DMS 273 (cell line): ENCODE measurements around the gene AGO4.
"Not testable (repeated sequence)": the region's sequence is repeated elsewhere in the genome, so short reads cannot be mapped to it uniquely, and the experiment has no call there.

ENCODE experiments used
- DNase-seq: peaks from one replicate; lab custom pipeline; 2025; ENCODE audit not compliant: unreplicated experiment; lab: John Stamatoyannopoulos, UW

The AGO4 gene

GRCh38 chr1:35810096-35810881, 2.5 kb downstream of the AGO4 start:
- DNase-seq: peak; percentile 18

DNA sequence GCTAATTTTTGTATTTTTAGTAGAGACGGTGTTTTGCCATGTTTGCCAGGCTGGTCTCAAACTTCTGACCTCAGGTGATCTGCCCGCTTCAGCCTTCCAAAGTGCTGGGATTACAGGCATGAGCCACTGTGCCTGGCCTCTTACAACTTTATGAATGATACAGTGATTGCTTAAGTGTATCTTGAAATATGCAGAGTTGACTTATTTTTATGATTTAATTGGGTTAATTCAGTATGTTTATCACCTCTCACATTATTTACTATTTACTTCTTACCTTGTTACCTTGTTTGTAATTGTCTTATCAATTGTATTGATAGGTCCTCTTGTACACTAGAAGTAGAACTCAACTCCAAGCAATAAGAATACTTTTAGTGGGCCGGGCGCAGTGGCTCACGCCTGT, 4.9 kb downstream of the AGO4 start:
- not testable (repeated sequence) for DNase-seq

DNA sequence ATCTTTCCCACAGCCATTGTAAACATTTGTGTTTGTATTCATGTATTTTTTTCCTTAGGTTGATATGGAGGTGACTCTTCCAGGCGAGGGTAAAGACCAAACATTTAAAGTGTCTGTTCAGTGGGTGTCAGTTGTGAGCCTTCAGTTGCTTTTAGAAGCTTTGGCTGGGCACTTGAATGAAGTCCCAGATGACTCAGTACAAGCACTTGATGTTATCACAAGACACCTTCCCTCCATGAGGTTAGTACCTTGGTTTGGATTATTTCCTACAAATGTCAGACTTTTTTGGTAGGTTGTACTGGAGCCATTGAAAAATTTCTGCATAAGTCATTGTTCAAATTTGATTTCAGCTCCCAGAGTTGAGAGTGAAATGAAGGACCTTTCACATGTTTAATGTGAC, 17.4 kb downstream of the AGO4 start:
- no peak for DNase-seq

DNA sequence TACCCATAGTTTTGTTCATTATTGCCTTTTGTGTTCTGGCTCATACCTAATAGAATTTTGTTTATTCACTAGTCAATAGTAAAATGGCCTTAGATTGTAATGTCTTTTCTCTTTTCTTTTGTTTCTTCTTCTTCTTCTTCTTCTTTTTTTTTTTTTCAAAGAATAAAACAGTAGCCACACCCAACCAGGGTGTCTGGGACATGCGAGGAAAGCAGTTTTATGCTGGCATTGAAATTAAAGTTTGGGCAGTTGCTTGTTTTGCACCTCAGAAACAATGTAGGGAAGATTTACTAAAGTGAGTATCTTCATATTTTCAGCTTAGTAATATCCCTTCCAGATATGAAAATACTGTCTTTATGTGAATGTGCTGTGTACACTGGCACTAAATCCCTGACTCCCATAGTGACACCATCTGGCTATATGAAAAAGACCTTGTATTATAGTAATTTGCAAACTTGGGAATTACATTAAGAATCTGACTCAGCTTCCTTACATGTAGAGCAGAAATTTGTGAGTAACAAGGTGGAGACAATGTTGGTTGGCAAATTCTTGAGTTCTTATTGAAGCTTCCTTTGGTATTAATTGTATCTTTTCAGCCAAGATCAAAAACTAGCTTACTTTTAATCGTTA, 24.6 kb downstream of the AGO4 start:
- DNase-seq: no peak

DNA sequence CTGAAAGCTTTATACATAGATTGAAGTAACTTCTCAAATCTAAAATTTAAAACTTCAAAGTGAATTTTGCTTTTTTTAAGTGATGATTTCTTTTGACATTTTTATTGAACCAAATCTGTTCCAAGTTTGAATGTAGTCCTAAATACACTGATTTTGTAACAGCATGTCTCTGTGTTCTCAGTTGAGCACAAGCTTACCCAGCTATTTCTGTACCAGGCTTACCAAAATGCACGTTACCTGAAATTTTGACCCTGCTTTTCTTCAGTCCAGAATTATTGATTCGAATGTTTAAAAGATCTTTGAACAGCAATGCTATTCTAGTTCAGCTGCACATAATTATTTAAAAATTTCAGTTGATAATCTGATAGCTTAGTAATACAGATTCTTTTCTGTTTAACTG, 25.6 kb downstream of the AGO4 start:
- DNase-seq: no peak

GRCh38 chr1:35834218-35834617, 26.4 kb downstream of the AGO4 start:
- peak; percentile 21 for DNase-seq

- DNase-seq: peak; percentile 11
Measured at GRCh38 chr1:35835398-35835797, 27.6 kb downstream of the AGO4 start.

DNA sequence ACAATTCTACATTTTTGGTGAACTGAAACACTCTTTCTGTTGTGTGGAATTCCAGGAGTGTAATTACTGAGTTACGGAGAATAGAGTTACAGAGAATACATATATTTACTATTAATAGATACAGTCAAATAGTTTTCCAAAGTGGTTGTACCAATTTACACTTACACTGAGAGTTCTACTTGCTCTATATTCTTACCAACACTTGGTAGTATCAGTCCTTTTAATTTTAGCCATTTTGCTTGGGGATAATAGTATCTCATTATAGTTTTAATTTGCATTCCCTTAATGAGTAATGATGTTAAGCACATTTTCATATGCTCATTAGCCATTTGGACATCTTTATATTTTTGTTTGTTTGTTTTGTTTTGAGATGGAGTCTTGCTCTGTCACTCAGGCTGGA, 28.9 kb downstream of the AGO4 start:
- no peak for DNase-seq

GRCh38 chr1:35838693-35839245, 31.0 kb downstream of the AGO4 start:
- DNase-seq: no peak

DNA sequence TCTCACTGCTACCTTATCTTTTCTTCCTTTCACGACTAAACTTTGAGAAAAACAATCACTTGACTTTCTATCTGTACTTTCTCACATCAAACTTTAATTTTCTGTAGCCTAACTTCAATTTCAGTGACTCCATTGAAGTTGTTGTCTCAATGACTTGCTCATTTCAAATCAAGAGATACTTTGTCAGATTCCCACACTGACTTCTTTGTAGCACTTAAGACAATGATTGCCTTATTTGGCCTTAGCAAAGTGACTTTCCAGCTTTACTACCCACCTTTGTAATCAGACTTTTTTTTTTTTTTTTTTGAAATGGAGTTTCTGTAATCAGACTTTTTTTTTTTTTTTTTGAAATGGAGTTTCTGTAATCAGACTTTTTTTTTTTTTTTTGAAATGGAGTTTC, 37.0 kb downstream of the AGO4 start:
- no peak for DNase-seq

GRCh38 chr1:35845766-35846165, 38.0 kb downstream of the AGO4 start:
- DNase-seq: no peak

DNA sequence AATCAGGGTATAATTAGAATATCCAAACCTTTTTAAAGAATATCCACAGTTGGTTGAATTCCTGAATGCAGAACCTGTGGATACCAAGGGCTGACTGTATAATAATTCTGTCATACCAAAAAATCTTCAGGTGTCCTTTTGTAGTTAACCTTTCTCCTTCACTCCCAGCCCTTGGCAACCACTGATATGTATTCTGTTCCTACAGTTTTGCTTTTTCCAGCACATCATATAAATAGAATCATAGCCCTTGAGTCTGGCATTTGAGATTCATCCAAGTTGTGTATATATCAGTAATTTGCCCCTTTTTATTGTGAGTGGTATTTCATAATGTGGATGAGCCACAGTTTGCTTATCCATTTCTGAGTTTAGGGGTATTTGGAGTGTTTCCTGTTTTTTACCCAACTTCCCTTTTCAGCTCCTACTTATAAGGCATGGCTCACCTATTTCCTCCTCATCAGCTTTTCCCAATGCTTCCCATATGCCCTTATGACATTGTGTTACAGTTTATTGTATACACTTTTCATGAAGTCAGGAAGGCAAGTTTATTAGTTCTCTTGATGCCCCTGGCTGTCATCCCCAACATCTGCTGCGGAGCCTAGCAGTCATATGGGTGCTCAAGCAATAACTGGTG, 40.2 kb downstream of the AGO4 start:
- DNase-seq: no peak

DNA sequence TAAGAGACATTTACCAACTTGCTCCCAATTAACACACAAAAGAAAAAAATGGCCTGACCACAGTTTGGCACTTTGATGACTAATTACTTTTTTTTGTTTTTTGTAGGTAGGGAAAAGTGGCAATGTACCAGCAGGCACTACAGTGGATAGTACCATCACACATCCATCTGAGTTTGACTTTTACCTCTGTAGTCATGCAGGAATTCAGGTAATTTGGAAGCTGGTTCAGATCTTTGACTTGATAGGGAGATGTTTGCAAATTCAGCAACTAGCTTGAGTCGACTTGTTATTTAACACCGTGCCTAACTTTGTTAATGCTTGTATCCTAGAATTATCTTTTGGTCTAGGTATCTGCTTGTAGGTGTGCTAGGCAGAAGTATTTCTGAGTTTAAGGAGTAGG, 42.2 kb downstream of the AGO4 start:
- no peak for DNase-seq

- DNase-seq: no peak
Measured at GRCh38 chr1:35850716-35851115, 42.9 kb downstream of the AGO4 start.

GRCh38 chr1:35851132-35851869, 43.5 kb downstream of the AGO4 start:
- DNase-seq: peak; percentile 19

- no peak for DNase-seq
Measured at GRCh38 chr1:35852241-35852640, 44.4 kb downstream of the AGO4 start.

DNA sequence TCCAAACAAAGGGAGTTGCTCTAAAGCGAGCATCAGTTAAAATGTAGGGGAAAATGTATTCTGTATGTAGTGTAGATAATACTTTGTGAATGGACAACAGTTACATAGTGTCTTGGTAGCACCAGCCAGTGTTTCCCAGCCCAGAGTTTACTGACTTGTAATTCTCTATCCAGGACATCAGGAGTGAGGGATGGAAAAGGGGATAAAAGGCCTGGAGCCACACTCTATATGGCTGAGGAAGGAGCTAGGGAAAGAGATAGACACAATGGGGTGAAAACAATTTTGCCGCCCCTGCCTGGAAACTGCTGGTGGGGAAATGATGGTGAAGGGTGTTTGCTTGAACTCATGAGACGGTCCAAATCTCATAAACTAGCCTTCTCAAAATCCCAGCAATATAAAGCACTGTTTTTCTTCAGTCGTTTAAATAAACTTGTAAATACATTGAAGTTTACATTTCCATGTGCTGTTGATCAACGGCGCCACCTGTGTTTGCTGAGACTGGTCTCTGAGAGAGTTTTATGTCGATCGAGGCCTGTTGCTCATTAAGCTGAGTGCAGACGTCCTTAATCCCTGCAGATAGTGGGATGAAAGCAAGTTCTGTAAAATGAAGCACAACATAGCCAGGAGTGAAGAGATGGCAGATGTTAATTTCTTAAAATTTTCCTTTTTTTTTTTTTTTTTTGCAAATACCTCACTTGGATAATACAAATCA, 47.3 kb downstream of the AGO4 start:
- DNase-seq: no peak

- DNase-seq: no peak
Measured at GRCh38 chr1:35856964-35857363, 49.1 kb downstream of the AGO4 start.

DNA sequence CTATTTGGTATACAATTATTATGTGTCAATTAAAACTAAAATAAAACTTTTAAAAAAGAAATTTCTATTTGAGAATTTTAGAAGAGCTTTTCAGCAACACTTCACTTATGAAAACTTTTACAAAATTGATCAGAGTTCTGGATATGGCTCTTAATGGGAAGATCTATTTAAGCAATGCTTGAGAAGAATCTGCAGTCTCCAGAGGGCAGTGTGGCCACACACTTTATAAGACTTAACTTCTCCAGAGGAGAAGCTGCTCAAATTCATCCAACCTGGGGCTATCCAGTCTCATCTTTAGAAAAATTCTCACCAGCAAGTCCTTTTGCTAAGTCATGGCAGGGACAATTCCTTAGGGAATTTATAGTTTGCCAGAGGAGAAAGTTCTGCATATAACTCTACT, 50.0 kb downstream of the AGO4 start:
- DNase-seq: peak; percentile 42

GRCh38 chr1:35860696-35861095, 52.9 kb downstream of the AGO4 start:
- DNase-seq: no peak

DNA sequence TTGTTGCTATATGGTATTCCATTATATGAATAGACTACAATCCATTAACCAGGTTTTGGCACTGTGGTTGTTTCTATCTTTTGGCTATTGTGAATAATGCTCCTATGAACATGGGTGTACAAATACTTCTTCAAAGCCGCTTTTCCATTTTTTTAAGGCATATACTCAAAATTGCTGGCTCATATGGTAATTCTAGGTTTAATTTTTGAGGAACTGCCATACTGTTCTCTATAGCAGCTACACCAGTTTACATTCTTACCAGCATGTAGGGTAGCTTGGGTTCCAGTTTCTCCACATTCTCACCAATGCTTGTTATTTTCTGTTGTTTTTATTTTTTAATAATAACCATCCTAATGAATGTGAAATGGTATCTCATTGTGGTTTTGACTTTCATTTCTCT, 55.3 kb downstream of the AGO4 start:
- no peak for DNase-seq
